ENCODE results near the gene NKG7.

GRCh38 chr19:51325161-51325976 lies 47.1 kb downstream of the NKG7 start:
- TF ChIP-seq CTCF (IDR thresholded peaks at IDR 0.05), result no peak
- no peak for TF ChIP-seq POLR2A (IDR thresholded peaks at IDR 0.05)
- no peak for TF ChIP-seq POLR2AphosphoS5 (IDR thresholded peaks at IDR 0.05)

Measured in gastroesophageal sphincter (tissue), 3 donors.